Measurements from ENCODE around the gene TNFRSF8. TPM values are rescaled to one million over a fixed set of nuclear protein-coding genes. Genes with fewer than 3 reads are reported as not detected.

The TNFRSF8 gene
- total RNA-seq, 1 experiment from 2014 or later, result not detected

GRCh38 chr1:12185036-12185917 is 122.2 kb downstream of the TNFRSF8 start:
- Histone ChIP-seq H3K36me3 (ENCODE audit: insufficient read depth, low read length, poor library complexity, severe bottlenecking) (no peaks in the 10 kb centered on the region), H3K4me1 (ENCODE audit: insufficient read depth, low read length, poor library complexity, severe bottlenecking) (no peaks in the 10 kb centered on the region), H3K9me3 (ENCODE audit: low read depth, low read length, poor library complexity, severe bottlenecking) (no peaks in the 10 kb centered on the region), H3K4me3 (ENCODE audit: low read depth, low read length, poor library complexity, severe bottlenecking) (no peak overlapping the region), H3K27me3 (replicated peaks; ENCODE audit: insufficient read depth, low read depth, low read length, poor library complexity) (peaks cover 11% of the 10 kb centered on the region), H3K27ac (ENCODE audit: low read depth, low read length, poor library complexity, severe bottlenecking) (no peak overlapping the region)
- no TSS peak for BruUV-seq (replicated peaks)
- TF ChIP-seq CTCF (conservative IDR thresholded peaks at IDR 0.05; ENCODE audit: low read depth, low read length), result no peak
- no peak for TF ChIP-seq EZH2 (IDR thresholded peaks at IDR 0.05; ENCODE audit: borderline replicate concordance, low read depth, low read length, poor library complexity, severe bottlenecking)
- no peak for DNase-seq (ENCODE audit: low spot score)
- ChIA-PET CTCF (interaction anchor here (1.5 kb wide), 1 partner anchor 11 kb away, joined by 12 read pairs; no protein-coding TSS in a partner anchor), POLR2A (ENCODE audit: low non-redundant PET) (interaction anchor here (0.6 kb wide), 1 partner anchor 42 kb away, joined by 4 read pairs; no protein-coding TSS in a partner anchor)
- intact Hi-C loops (cut with micrococcal nuclease; ENCODE audit: unreplicated experiment), result no loop called here

GRCh38 chr1:12185918-12186678 is 123.0 kb downstream of the TNFRSF8 start:
- Histone ChIP-seq H3K4me3 (ENCODE audit: low read depth, low read length, poor library complexity, severe bottlenecking) (no peak overlapping the region), H3K27ac (ENCODE audit: low read depth, low read length, poor library complexity, severe bottlenecking) (no peak overlapping the region), H3K9me3 (ENCODE audit: low read depth, low read length, poor library complexity, severe bottlenecking) (no peaks in the 10 kb centered on the region), H3K4me1 (ENCODE audit: insufficient read depth, low read length, poor library complexity, severe bottlenecking) (no peaks in the 10 kb centered on the region), H3K27me3 (replicated peaks; ENCODE audit: insufficient read depth, low read depth, low read length, poor library complexity) (peaks cover 19% of the 10 kb centered on the region), H3K36me3 (ENCODE audit: insufficient read depth, low read length, poor library complexity, severe bottlenecking) (no peaks in the 10 kb centered on the region)
- ChIA-PET CTCF (interaction anchor here (1.5 kb wide), 1 partner anchor 10 kb away, joined by 12 read pairs; no protein-coding TSS in a partner anchor), POLR2A (ENCODE audit: low non-redundant PET) (no interaction called here)
- BruUV-seq (replicated peaks), result no TSS peak
- intact Hi-C loops (cut with micrococcal nuclease; ENCODE audit: unreplicated experiment), result no loop called here
- no peak for TF ChIP-seq EZH2 (IDR thresholded peaks at IDR 0.05; ENCODE audit: borderline replicate concordance, low read depth, low read length, poor library complexity, severe bottlenecking)
- TF ChIP-seq CTCF (conservative IDR thresholded peaks at IDR 0.05; ENCODE audit: low read depth, low read length), result no peak
- no peak for DNase-seq (ENCODE audit: low spot score)

- Histone ChIP-seq H3K27me3 (replicated peaks; ENCODE audit: insufficient read depth, low read depth, low read length, poor library complexity) (peaks cover 25% of the 10 kb centered on the region), H3K4me1 (ENCODE audit: insufficient read depth, low read length, poor library complexity, severe bottlenecking) (no peaks in the 10 kb centered on the region), H3K36me3 (ENCODE audit: insufficient read depth, low read length, poor library complexity, severe bottlenecking) (no peaks in the 10 kb centered on the region), H3K9me3 (ENCODE audit: low read depth, low read length, poor library complexity, severe bottlenecking) (no peaks in the 10 kb centered on the region), H3K4me3 (ENCODE audit: low read depth, low read length, poor library complexity, severe bottlenecking) (no peak overlapping the region), H3K27ac (ENCODE audit: low read depth, low read length, poor library complexity, severe bottlenecking) (no peak overlapping the region)
- no peak for DNase-seq (ENCODE audit: low spot score)
- intact Hi-C loops (cut with micrococcal nuclease; ENCODE audit: unreplicated experiment), result no loop called here
- no TSS peak for BruUV-seq (replicated peaks)
- CTCF ChIA-PET, result interaction anchor here (1.5 kb wide), 1 partner anchor 10 kb away, joined by 12 read pairs; no protein-coding TSS in a partner anchor
- POLR2A ChIA-PET (ENCODE audit: low non-redundant PET), result no interaction called here
- TF ChIP-seq CTCF (conservative IDR thresholded peaks at IDR 0.05; ENCODE audit: low read depth, low read length) (no peak), EZH2 (IDR thresholded peaks at IDR 0.05; ENCODE audit: borderline replicate concordance, low read depth, low read length, poor library complexity, severe bottlenecking) (no peak)
Measured at GRCh38 chr1:12186679-12186985, 123.5 kb downstream of the TNFRSF8 start.
